ENCODE results near the gene OAS2. TPM values are rescaled to one million over a fixed set of nuclear protein-coding genes. Genes with fewer than 3 reads are reported as not detected.
A peak's percentile ranks its signal among the peaks of the same experiment; 100 is the strongest.

OAS2 gene
- total and polyA plus RNA-seq, 2 donors (not counting 1 experiment from before 2014, with no cell fraction given) = 31.6 to 59.3 TPM

- Histone ChIP-seq H3K36me3 (replicated peaks in 1 of 2; ENCODE audit: control extremely low read depth in 1 of 2, control insufficient read depth in 1 of 2, extremely low read depth in 1 of 2, insufficient read depth in 2 of 2, low read length in 1 of 2) (peaks cover 1 to 4% of the 10 kb centered on the region in 2 experiments), H3K27ac (ENCODE audit: low read length in 2 of 2) (peak overlapping the region; percentile 38 to 84), H4K20me1 (ENCODE audit: control insufficient read depth, insufficient read depth, low read length, poor library complexity, severe bottlenecking) (peaks cover 15% of the 10 kb centered on the region), H3K4me2 (replicated peaks; ENCODE audit: low read depth, low read length, poor library complexity, severe bottlenecking) (peak overlapping the region; percentile 90), H3K4me3 (ENCODE audit: control extremely low read depth in 1 of 5, extremely low read depth in 1 of 5, insufficient read depth in 1 of 5, low read depth in 2 of 5, low read length in 4 of 5) (peak overlapping the region; percentile 33 to 73 (median 69)), H3K9ac (ENCODE audit: low read length) (peak overlapping the region; percentile 71), H2AFZ (ENCODE audit: insufficient read depth, low read depth, low read length, poor library complexity, severe bottlenecking) (peak overlapping the region; percentile 72), H3K27me3 (replicated peaks in 1 of 4; ENCODE audit: control extremely low read depth in 1 of 4, control insufficient read depth in 3 of 4, insufficient read depth in 4 of 4, low read length in 3 of 4) (no peaks in the 10 kb centered on the region), H3K9me3 (ENCODE audit: control extremely low read depth in 1 of 3, control insufficient read depth in 2 of 3, insufficient read depth in 1 of 3, low read length in 2 of 3) (no peaks in the 10 kb centered on the region), H3K79me2 (ENCODE audit: control insufficient read depth, insufficient read depth, low read length) (peaks cover 96% of the 10 kb centered on the region), H3K4me1 (ENCODE audit: control insufficient read depth in 2 of 2, insufficient read depth in 2 of 2, low read length in 2 of 2) (peaks cover 86 to 93% of the 10 kb centered on the region in 2 donors)
- DNase-seq (peak; percentile 37), ATAC-seq (ENCODE audit: low read depth) (no peak)
- CTCF ChIA-PET = interaction anchor here (1.0 to 2.2 kb wide), 6 partner anchors 9 to 117 kb away, joined by 3 to 7 read pairs (median 4); no protein-coding TSS in a partner anchor
- 48% methylated on average over 36 of the region's 44 CpGs for WGBS (ENCODE audit: insufficient coverage)
- intact Hi-C loops (cut with micrococcal nuclease) = no loop called here
- Mint-ChIP-seq H3K4me1 (peaks cover 45% of the 10 kb centered on the region), H3K27ac (peak overlapping the region; percentile 75), H3K4me3 (no peak overlapping the region), H3K9me3 (ENCODE audit: insufficient read depth) (no peaks in the 10 kb centered on the region), H3K27me3 (no peaks in the 10 kb centered on the region)
- TF ChIP-seq EZH2 (IDR thresholded peaks at IDR 0.05; ENCODE audit: borderline replicate concordance, insufficient read depth, low read depth, low read length, poor library complexity, severe bottlenecking) = no peak
- TF ChIP-seq, protein P1, sequence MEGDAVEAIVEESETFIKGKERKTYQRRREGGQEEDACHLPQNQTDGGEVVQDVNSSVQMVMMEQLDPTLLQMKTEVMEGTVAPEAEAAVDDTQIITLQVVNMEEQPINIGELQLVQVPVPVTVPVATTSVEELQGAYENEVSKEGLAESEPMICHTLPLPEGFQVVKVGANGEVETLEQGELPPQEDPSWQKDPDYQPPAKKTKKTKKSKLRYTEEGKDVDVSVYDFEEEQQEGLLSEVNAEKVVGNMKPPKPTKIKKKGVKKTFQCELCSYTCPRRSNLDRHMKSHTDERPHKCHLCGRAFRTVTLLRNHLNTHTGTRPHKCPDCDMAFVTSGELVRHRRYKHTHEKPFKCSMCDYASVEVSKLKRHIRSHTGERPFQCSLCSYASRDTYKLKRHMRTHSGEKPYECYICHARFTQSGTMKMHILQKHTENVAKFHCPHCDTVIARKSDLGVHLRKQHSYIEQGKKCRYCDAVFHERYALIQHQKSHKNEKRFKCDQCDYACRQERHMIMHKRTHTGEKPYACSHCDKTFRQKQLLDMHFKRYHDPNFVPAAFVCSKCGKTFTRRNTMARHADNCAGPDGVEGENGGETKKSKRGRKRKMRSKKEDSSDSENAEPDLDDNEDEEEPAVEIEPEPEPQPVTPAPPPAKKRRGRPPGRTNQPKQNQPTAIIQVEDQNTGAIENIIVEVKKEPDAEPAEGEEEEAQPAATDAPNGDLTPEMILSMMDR (IDR thresholded peaks at IDR 0.05) = no peak
- POLR2A ChIA-PET = interaction anchor here (0.7 kb wide), 1 partner anchor 7 kb away, joined by 3 read pairs; no protein-coding TSS in a partner anchor
Measured at GRCh38 chr12:113057565-113058485, 79.5 kb downstream of the OAS2 start.

- peak; percentile 24 for DNase-seq
- peaks cover 22% of the 10 kb centered on the region for H4K20me1 ChIP-seq (ENCODE audit: control insufficient read depth, insufficient read depth, low read length, poor library complexity, severe bottlenecking)
- H3K9me3 Mint-ChIP-seq (ENCODE audit: insufficient read depth) = no peaks in the 10 kb centered on the region
- H3K79me2 ChIP-seq (ENCODE audit: control insufficient read depth, insufficient read depth, low read length) = peaks cover 98% of the 10 kb centered on the region
- H3K27me3 Mint-ChIP-seq = no peaks in the 10 kb centered on the region
- CTCF ChIA-PET = interaction anchor here (1.0 to 2.2 kb wide), 6 partner anchors 9 to 158 kb away, joined by 3 to 7 read pairs (median 4); no protein-coding TSS in a partner anchor
- H3K27me3 ChIP-seq (replicated peaks in 1 of 4; ENCODE audit: control extremely low read depth in 1 of 4, control insufficient read depth in 3 of 4, insufficient read depth in 4 of 4, low read length in 3 of 4) = no peaks in the 10 kb centered on the region
- H3K9me3 ChIP-seq (ENCODE audit: control extremely low read depth in 1 of 3, control insufficient read depth in 2 of 3, insufficient read depth in 1 of 3, low read length in 2 of 3) = no peaks in the 10 kb centered on the region
- no peak for ATAC-seq (ENCODE audit: low read depth)
- TF ChIP-seq EZH2 (IDR thresholded peaks at IDR 0.05; ENCODE audit: borderline replicate concordance, insufficient read depth, low read depth, low read length, poor library complexity, severe bottlenecking) = no peak
- TF ChIP-seq, protein P1 (IDR thresholded peaks at IDR 0.05) = no peak
- peak overlapping the region; percentile 71 for H3K9ac ChIP-seq (ENCODE audit: low read length)
- POLR2A ChIA-PET = no interaction called here
- peak overlapping the region in 1 of 2 donors; percentile 84 for H3K27ac ChIP-seq (ENCODE audit: low read length in 2 of 2)
- peak overlapping the region; percentile 51 to 73 (median 69) for H3K4me3 ChIP-seq (ENCODE audit: control extremely low read depth in 1 of 5, extremely low read depth in 1 of 5, insufficient read depth in 1 of 5, low read depth in 2 of 5, low read length in 4 of 5)
- intact Hi-C loops (cut with micrococcal nuclease) = no loop called here
- no peak overlapping the region for H3K27ac Mint-ChIP-seq
- peak overlapping the region; percentile 90 for H3K4me2 ChIP-seq (replicated peaks; ENCODE audit: low read depth, low read length, poor library complexity, severe bottlenecking)
- no peak overlapping the region for H3K4me3 Mint-ChIP-seq
- H3K36me3 ChIP-seq (replicated peaks in 1 of 2; ENCODE audit: control extremely low read depth in 1 of 2, control insufficient read depth in 1 of 2, extremely low read depth in 1 of 2, insufficient read depth in 2 of 2, low read length in 1 of 2) = peaks cover 1 to 6% of the 10 kb centered on the region in 2 experiments
- H3K4me1 ChIP-seq (ENCODE audit: control insufficient read depth in 2 of 2, insufficient read depth in 2 of 2, low read length in 2 of 2) = peaks cover 86 to 93% of the 10 kb centered on the region in 2 donors
- no peak overlapping the region for H2AFZ ChIP-seq (ENCODE audit: insufficient read depth, low read depth, low read length, poor library complexity, severe bottlenecking)
- peaks cover 47% of the 10 kb centered on the region for H3K4me1 Mint-ChIP-seq
- 100% methylated on average over 1 of the region's 1 CpG for WGBS (ENCODE audit: insufficient coverage)
Measured at GRCh38 chr12:113058553-113058952, 80.2 kb downstream of the OAS2 start.
